Esophagus squamous epithelium (tissue), 4 donors: ENCODE results near the gene KSR2.

Experiments used
- CTCF ChIP-seq, 6 experiments: fragments of 450-650 bp in 4 of 6; fragments of 200-600 bp in 2 of 6; sonication (generic) in 2 of 6; IDR thresholded peaks; one replicate each; pipeline ENCODE4 v1.5.1; 2016 to 2019; ENCODE audit warnings: antibody characterized with exemption in 6 of 6, mild to moderate bottlenecking in 4 of 6, moderate library complexity in 4 of 6
- POLR2A ChIP-seq, 4 donors: fragments of 450-650 bp; IDR thresholded peaks; one replicate each; pipeline ENCODE4 v1.6.1; 2017; ENCODE audit warnings: antibody characterized with exemption in 4 of 4, mild to moderate bottlenecking in 4 of 4, moderate library complexity in 3 of 4

GRCh38 chr12:117926391-117926899 is 42.3 kb downstream of the KSR2 start:
- TF ChIP-seq POLR2A (IDR thresholded peaks at IDR 0.05) (no peak), CTCF (IDR thresholded peaks at IDR 0.05) (no peak)
